ENCODE measurements around the gene FBLN1. TPM values are rescaled to one million over a fixed set of nuclear protein-coding genes. Genes with fewer than 3 reads are reported as not detected.

Gene FBLN1
- total RNA-seq, 2 donors from 2014 or later = 92.8 to 354 TPM

- no peak for TF ChIP-seq CTCF (IDR thresholded peaks at IDR 0.05)
- Histone ChIP-seq H3K4me3 (no peak overlapping the region), H3K36me3 (no peaks in the 10 kb centered on the region), H3K4me1 (peaks cover 0 to 42% of the 10 kb centered on the region in 2 donors), H3K9me3 (no peaks in the 10 kb centered on the region), H3K27ac (no peak overlapping the region), H3K27me3 (no peaks in the 10 kb centered on the region)
- no peak for DNase-seq (ENCODE audit: low spot score)
These were observed 5.1 kb downstream of the FBLN1 start for GRCh38 chr22:45507798-45508197.

GRCh38 chr22:45508814-45509213, 6.1 kb downstream of the FBLN1 start:
- no peak overlapping the region for H3K4me3 ChIP-seq
- no peaks in the 10 kb centered on the region for H3K27me3 ChIP-seq
- no peak for DNase-seq (ENCODE audit: low spot score)
- peaks cover 0 to 38% of the 10 kb centered on the region in 2 donors for H3K4me1 ChIP-seq
- no peak overlapping the region for H3K27ac ChIP-seq
- no peaks in the 10 kb centered on the region for H3K36me3 ChIP-seq
- H3K9me3 ChIP-seq = no peaks in the 10 kb centered on the region
- TF ChIP-seq CTCF (IDR thresholded peaks at IDR 0.05) = no peak

GRCh38 chr22:45510376-45511232, 7.9 kb downstream of the FBLN1 start:
- Histone ChIP-seq H3K4me3 (no peak overlapping the region), H3K27me3 (no peaks in the 10 kb centered on the region), H3K27ac (peak overlapping the region in 1 of 2 donors; percentile 64), H3K4me1 (peaks cover 0 to 50% of the 10 kb centered on the region in 2 donors), H3K36me3 (no peaks in the 10 kb centered on the region), H3K9me3 (no peaks in the 10 kb centered on the region)
- no peak for TF ChIP-seq CTCF (IDR thresholded peaks at IDR 0.05)
- DNase-seq (ENCODE audit: low spot score) = no peak

- Histone ChIP-seq H3K4me3 (no peak overlapping the region), H3K4me1 (peaks cover 0 to 54% of the 10 kb centered on the region in 2 donors)
- TF ChIP-seq CTCF (IDR thresholded peaks at IDR 0.05) = no peak
These were observed 9.2 kb downstream of the FBLN1 start for GRCh38 chr22:45511847-45512261.

GRCh38 chr22:45512363-45512762, 9.7 kb downstream of the FBLN1 start:
- no peak for TF ChIP-seq CTCF (IDR thresholded peaks at IDR 0.05)
- DNase-seq (ENCODE audit: low spot score) = no peak
- Histone ChIP-seq H3K36me3 (no peaks in the 10 kb centered on the region), H3K27me3 (no peaks in the 10 kb centered on the region), H3K9me3 (no peaks in the 10 kb centered on the region), H3K27ac (peak overlapping the region; percentile 53 to 64), H3K4me3 (no peak overlapping the region), H3K4me1 (peaks cover 0 to 54% of the 10 kb centered on the region in 2 donors)

More at GRCh38 chr22:45511847-45512261, 9.2 kb downstream of the FBLN1 start:
- no peaks in the 10 kb centered on the region for H3K9me3 ChIP-seq
- no peaks in the 10 kb centered on the region for H3K36me3 ChIP-seq
- peak overlapping the region; percentile 53 to 64 for H3K27ac ChIP-seq
- H3K27me3 ChIP-seq = no peaks in the 10 kb centered on the region
- DNase-seq (ENCODE audit: low spot score) = peak; percentile 87

Measured in right atrium auricular region (tissue), 2 donors.